GM21423 (cell line): ENCODE data around the gene TFG.

Experiments used
- ATAC-seq: cut with Tn5 transposase; IDR thresholded peaks from one replicate; pipeline ENCODE4 v1.9.1; 2021; ENCODE audit warnings: mild to moderate bottlenecking, moderate library complexity; ENCODE audit not compliant: unreplicated experiment

The TFG gene

GRCh38 chr3:100753846-100754245, 44.6 kb downstream of the TFG start:
- ATAC-seq: no peak

- ATAC-seq: no peak
These were observed 45.5 kb downstream of the TFG start for GRCh38 chr3:100754563-100755334.

- no peak for ATAC-seq
These were observed 47.1 kb downstream of the TFG start for GRCh38 chr3:100756441-100756840.

- ATAC-seq: no peak
These were observed 49.9 kb downstream of the TFG start for GRCh38 chr3:100759159-100759558.

- no peak for ATAC-seq
These were observed 50.7 kb downstream of the TFG start for GRCh38 chr3:100759950-100760349.

GRCh38 chr3:100760377-100760776, 51.1 kb downstream of the TFG start:
- no peak for ATAC-seq

- ATAC-seq: peak; percentile 78
These were observed 52.1 kb downstream of the TFG start for GRCh38 chr3:100761211-100761942.

- no peak for ATAC-seq
These were observed 52.7 kb downstream of the TFG start for GRCh38 chr3:100761951-100762350.

- ATAC-seq: no peak
These were observed 56.2 kb downstream of the TFG start for GRCh38 chr3:100765437-100765975.

- ATAC-seq: no peak
These were observed 56.8 kb downstream of the TFG start for GRCh38 chr3:100766069-100766468.

- ATAC-seq: no peak
These were observed 60.4 kb downstream of the TFG start for GRCh38 chr3:100769693-100770092.

GRCh38 chr3:100775226-100775625, 65.9 kb downstream of the TFG start:
- ATAC-seq: no peak

GRCh38 chr3:100775669-100776068, 66.4 kb downstream of the TFG start:
- ATAC-seq: no peak

GRCh38 chr3:100776097-100776729, 66.9 kb downstream of the TFG start:
- ATAC-seq: no peak

- ATAC-seq: no peak
These were observed 67.5 kb downstream of the TFG start for GRCh38 chr3:100776746-100777145.

GRCh38 chr3:100777271-100777670, 68.0 kb downstream of the TFG start:
- ATAC-seq: no peak

GRCh38 chr3:100779480-100779879, 70.2 kb downstream of the TFG start:
- no peak for ATAC-seq

- ATAC-seq: no peak
These were observed 70.9 kb downstream of the TFG start for GRCh38 chr3:100780071-100780622.

- ATAC-seq: no peak
These were observed 72.0 kb downstream of the TFG start for GRCh38 chr3:100781301-100781700.

GRCh38 chr3:100782348-100782747, 73.1 kb downstream of the TFG start:
- no peak for ATAC-seq

- no peak for ATAC-seq
These were observed 73.6 kb downstream of the TFG start for GRCh38 chr3:100782906-100783305.
